HEK293 (cell line): Measurements from ENCODE around the gene TMEM91.

Experiments
- EGR2 ChIP-seq: fragments of 450-650 bp; formaldehyde crosslinking; IDR thresholded peaks from 2 replicates; pipeline ENCODE4 v1.5.1; 2016; ENCODE audit warnings: low read depth, missing biosample characterization, missing genetic modification characterization
- KLF7 ChIP-seq: fragments of 450-650 bp; formaldehyde crosslinking; IDR thresholded peaks from 2 replicates; pipeline ENCODE4 v1.5.1; 2016; ENCODE audit warnings: missing biosample characterization, missing genetic modification characterization, borderline replicate concordance
- KLF9 ChIP-seq: fragments of 450-650 bp; formaldehyde crosslinking; IDR thresholded peaks from 2 replicates; pipeline ENCODE4 v1.5.1; 2016; ENCODE audit warnings: missing biosample characterization, missing genetic modification characterization, low read depth
- MYNN ChIP-seq: fragments of 450-650 bp; formaldehyde crosslinking; IDR thresholded peaks from 2 replicates; pipeline ENCODE4 v1.5.1; 2016; ENCODE audit warnings: missing biosample characterization, missing genetic modification characterization, borderline replicate concordance
- OVOL3 ChIP-seq: fragments of 450-650 bp; formaldehyde crosslinking; IDR thresholded peaks from 2 replicates; pipeline ENCODE4 v1.5.1; 2016; ENCODE audit warnings: missing biosample characterization, missing genetic modification characterization
- PRDM10 ChIP-seq: fragments of 450-650 bp; formaldehyde crosslinking; IDR thresholded peaks from 2 replicates; pipeline ENCODE4 v1.5.1; 2016; ENCODE audit warnings: missing biosample characterization, missing genetic modification characterization
- SP2 ChIP-seq: fragments of 450-650 bp; formaldehyde crosslinking; IDR thresholded peaks from 2 replicates; pipeline ENCODE4 v1.5.1; 2016; ENCODE audit warnings: missing biosample characterization, missing genetic modification characterization
- YY2 ChIP-seq: fragments of 450-650 bp; formaldehyde crosslinking; IDR thresholded peaks from 2 replicates; pipeline ENCODE4 v1.5.1; 2016; ENCODE audit warnings: missing biosample characterization, missing genetic modification characterization
- ZBTB10 ChIP-seq: fragments of 450-650 bp; formaldehyde crosslinking; IDR thresholded peaks from 2 replicates; pipeline ENCODE4 v1.5.1; 2016; ENCODE audit warnings: missing biosample characterization, missing genetic modification characterization
- ZBTB20 ChIP-seq: fragments of 450-650 bp; formaldehyde crosslinking; IDR thresholded peaks from 2 replicates; pipeline ENCODE4 v1.5.1; 2016; ENCODE audit warnings: missing biosample characterization, missing genetic modification characterization
- ZBTB48 ChIP-seq: fragments of 450-650 bp; formaldehyde crosslinking; IDR thresholded peaks from 2 replicates; pipeline ENCODE4 v1.5.1; 2016; ENCODE audit warnings: missing biosample characterization, missing genetic modification characterization
- ZBTB49 ChIP-seq: fragments of 450-650 bp; formaldehyde crosslinking; IDR thresholded peaks from 2 replicates; pipeline ENCODE4 v1.5.1; 2016; ENCODE audit warnings: missing biosample characterization, missing genetic modification characterization, low read depth
- ZFP37 ChIP-seq: fragments of 450-650 bp; formaldehyde crosslinking; IDR thresholded peaks from 2 replicates; pipeline ENCODE4 v1.5.1; 2016; ENCODE audit warnings: missing biosample characterization, missing genetic modification characterization
- ZIC2 ChIP-seq: fragments of 450-650 bp; formaldehyde crosslinking; IDR thresholded peaks from 2 replicates; pipeline ENCODE4 v1.5.1; 2016; ENCODE audit warnings: missing biosample characterization, missing genetic modification characterization
- ZNF10 ChIP-seq: fragments of 450-650 bp; formaldehyde crosslinking; IDR thresholded peaks from 2 replicates; pipeline ENCODE4 v1.5.1; 2017; ENCODE audit warnings: missing biosample characterization, missing genetic modification characterization
- ZNF24 ChIP-seq: fragments of 450-650 bp; formaldehyde crosslinking; IDR thresholded peaks from 2 replicates; pipeline ENCODE4 v1.5.1; 2016; ENCODE audit warnings: missing biosample characterization, missing genetic modification characterization
- ZNF26 ChIP-seq: fragments of 450-650 bp; formaldehyde crosslinking; IDR thresholded peaks from 2 replicates; pipeline ENCODE4 v1.5.1; 2016; ENCODE audit warnings: missing biosample characterization, missing genetic modification characterization
- ZNF266 ChIP-seq: fragments of 450-650 bp; formaldehyde crosslinking; IDR thresholded peaks from 2 replicates; pipeline ENCODE4 v1.5.1; 2016; ENCODE audit warnings: missing biosample characterization, missing genetic modification characterization, low read depth
- ZNF394 ChIP-seq: fragments of 450-650 bp; formaldehyde crosslinking; IDR thresholded peaks from 2 replicates; pipeline ENCODE4 v1.5.1; 2016; ENCODE audit warnings: missing biosample characterization, missing genetic modification characterization, mild to moderate bottlenecking, moderate library complexity, borderline replicate concordance
- ZNF398 ChIP-seq: fragments of 450-650 bp; formaldehyde crosslinking; IDR thresholded peaks from 2 replicates; pipeline ENCODE4 v1.5.1; 2017; ENCODE audit warnings: missing biosample characterization, missing genetic modification characterization
- ZNF488 ChIP-seq: fragments of 450-650 bp; formaldehyde crosslinking; IDR thresholded peaks from 2 replicates; pipeline ENCODE4 v1.5.1; 2016; ENCODE audit warnings: missing biosample characterization, missing genetic modification characterization
- ZNF521 ChIP-seq: fragments of 450-650 bp; formaldehyde crosslinking; IDR thresholded peaks from 2 replicates; pipeline ENCODE4 v1.5.1; 2017; ENCODE audit warnings: missing biosample characterization, mild to moderate bottlenecking, missing genetic modification characterization
- ZNF560 ChIP-seq: fragments of 450-650 bp; formaldehyde crosslinking; IDR thresholded peaks from 2 replicates; pipeline ENCODE4 v1.5.1; 2017; ENCODE audit warnings: missing biosample characterization, missing genetic modification characterization, borderline replicate concordance
- ZNF629 ChIP-seq: fragments of 450-650 bp; formaldehyde crosslinking; IDR thresholded peaks from 2 replicates; pipeline ENCODE4 v1.5.1; 2017; ENCODE audit warnings: missing biosample characterization, missing genetic modification characterization
- ZNF660 ChIP-seq: fragments of 450-650 bp; IDR thresholded peaks from 2 replicates; pipeline ENCODE4 v1.5.1; 2018; ENCODE audit warnings: missing biosample characterization, mild to moderate bottlenecking, missing genetic modification characterization

TMEM91 gene

GRCh38 chr19:41363753-41364523, 12.4 kb upstream of the TMEM91 start, which contains the start of gene B9D2 (continued):
- TF ChIP-seq ZBTB49 (tag by site-specific recombination) (no peak), ZNF10 (no peak), ZNF266 (no peak), OVOL3 (peak; percentile 95), ZNF629 (peak; percentile 94), ZNF560 (tag by site-specific recombination) (no peak), ZNF398 (tag by site-specific recombination) (no peak), MYNN (tag by site-specific recombination) (peak; percentile 82; the same call in 1 of the 2 replicates), KLF7 (peak; percentile 73; the same call in 1 of the 2 replicates), ZNF521 (tag by site-specific recombination) (no peak), ZBTB20 (tag by site-specific recombination) (peak; percentile 40; the same call in 1 of the 2 replicates), PRDM10 (tag by site-specific recombination) (peak; percentile 79), EGR2 (tag by site-specific recombination) (0 out of 2 replicates have a peak, but pooled peaks have one; percentile 6), ZNF394 (0 out of 2 replicates have a peak, but pooled peaks have one; percentile 19), KLF9 (tag by site-specific recombination) (peak; percentile 87), ZFP37 (no peak), SP2 (tag by site-specific recombination) (peak; percentile 92), ZNF660 (tag by site-specific recombination) (peak; percentile 86; the same call in 1 of the 2 replicates), ZNF24 (no peak), ZNF26 (tag by site-specific recombination) (no peak), ZIC2 (no peak), ZBTB10 (tag by site-specific recombination) (peak; percentile 12; the same call in 1 of the 2 replicates), ZNF488 (tag by site-specific recombination) (no peak), ZBTB48 (peak; percentile 93), YY2 (tag by site-specific recombination) (peak; percentile 99)
